ENCODE measurements around the gene NMNAT2. TPM values are rescaled to one million over a fixed set of nuclear protein-coding genes. Genes with fewer than 3 reads are reported as not detected.

NMNAT2 gene
- total RNA-seq, 1 experiment from 2014 or later: not detected

GRCh38 chr1:183227422-183228346 lies 190.5 kb downstream of the NMNAT2 start:
- ChIA-PET CTCF (interaction anchor here (0.7 to 1.6 kb wide), 7 partner anchors 12 to 265 kb away, joined by 3 to 27 read pairs (median 4); no protein-coding TSS in a partner anchor), POLR2A (interaction anchor here (0.6 kb wide), 1 partner anchor 207 kb away, joined by 3 read pairs; no protein-coding TSS in a partner anchor), RAD21 (ENCODE audit: low non-redundant PET in 1 of 2, low total read pairs in 2 of 2, uncharacterized antibody in 2 of 2, unreplicated experiment in 2 of 2) (interaction anchor here (1.4 to 2.1 kb wide), 2 partner anchors 265 kb away, joined by 7 read pairs; no protein-coding TSS in a partner anchor)
- intact Hi-C loops (cut with micrococcal nuclease): no loop called here
- Histone ChIP-seq H3K4me2 (ENCODE audit: low read length) (no peak overlapping the region; the same call in 1 of the 2 replicates), H4K20me1 (ENCODE audit: insufficient read depth) (no peaks in the 10 kb centered on the region), H3K36me3 (ENCODE audit: control insufficient read depth in 1 of 2, insufficient read depth in 2 of 2, low read length in 2 of 2) (no peaks in the 10 kb centered on the region), H2AFZ (ENCODE audit: low read depth, low read length, poor library complexity, severe bottlenecking) (no peak overlapping the region), H3K9ac (ENCODE audit: low read length) (no peak overlapping the region), H3K9me3 (ENCODE audit: control insufficient read depth in 1 of 2, insufficient read depth in 1 of 2, low read depth in 1 of 2, low read length in 2 of 2) (no peaks in the 10 kb centered on the region), H3K27ac (ENCODE audit: low read depth, low read length) (no peak overlapping the region), H3K4me1 (ENCODE audit: control insufficient read depth in 1 of 2, insufficient read depth in 2 of 2, low read length in 2 of 2) (peaks cover 8 to 13% of the 10 kb centered on the region in 2 experiments; a peak in 2 of 4 replicates), H3K4me3 (replicated peaks in 1 of 2; ENCODE audit: low read depth in 1 of 2, low read length in 2 of 2) (no peak overlapping the region), H3K27me3 (ENCODE audit: insufficient read depth, low read length) (no peaks in the 10 kb centered on the region), H3K9me2 (ENCODE audit: insufficient read depth) (no peaks in the 10 kb centered on the region), H3K79me2 (ENCODE audit: insufficient read depth, low read length) (no peaks in the 10 kb centered on the region)
- no TSS peak for BruUV-seq (replicated peaks)
- TF ChIP-seq CTCF (IDR thresholded peaks at IDR 0.05 in 2 of 3, conservative IDR thresholded peaks at IDR 0.05 in 1 of 3; ENCODE audit: borderline replicate concordance in 1 of 3, insufficient read depth in 1 of 3, low read depth in 2 of 3, low read length in 2 of 3) (peak; percentile 44 to 93 (median 80); a peak in 5 of 6 replicates), RAD21 (IDR thresholded peaks at IDR 0.05; ENCODE audit: low read depth) (peak; percentile 75), EZH2 (IDR thresholded peaks at IDR 0.05) (no peak), REST (IDR thresholded peaks at IDR 0.05; ENCODE audit: low read depth) (no peak), CEBPB (IDR thresholded peaks at IDR 0.05; ENCODE audit: low read depth) (no peak)
- ATAC-seq (peak; percentile 90), DNase-seq (ENCODE audit: low read depth, low spot score) (peak; percentile 26)

Measured in HCT116 (cell line).